Measurements from ENCODE around the gene LRRC10.

The LRRC10 gene

DNA sequence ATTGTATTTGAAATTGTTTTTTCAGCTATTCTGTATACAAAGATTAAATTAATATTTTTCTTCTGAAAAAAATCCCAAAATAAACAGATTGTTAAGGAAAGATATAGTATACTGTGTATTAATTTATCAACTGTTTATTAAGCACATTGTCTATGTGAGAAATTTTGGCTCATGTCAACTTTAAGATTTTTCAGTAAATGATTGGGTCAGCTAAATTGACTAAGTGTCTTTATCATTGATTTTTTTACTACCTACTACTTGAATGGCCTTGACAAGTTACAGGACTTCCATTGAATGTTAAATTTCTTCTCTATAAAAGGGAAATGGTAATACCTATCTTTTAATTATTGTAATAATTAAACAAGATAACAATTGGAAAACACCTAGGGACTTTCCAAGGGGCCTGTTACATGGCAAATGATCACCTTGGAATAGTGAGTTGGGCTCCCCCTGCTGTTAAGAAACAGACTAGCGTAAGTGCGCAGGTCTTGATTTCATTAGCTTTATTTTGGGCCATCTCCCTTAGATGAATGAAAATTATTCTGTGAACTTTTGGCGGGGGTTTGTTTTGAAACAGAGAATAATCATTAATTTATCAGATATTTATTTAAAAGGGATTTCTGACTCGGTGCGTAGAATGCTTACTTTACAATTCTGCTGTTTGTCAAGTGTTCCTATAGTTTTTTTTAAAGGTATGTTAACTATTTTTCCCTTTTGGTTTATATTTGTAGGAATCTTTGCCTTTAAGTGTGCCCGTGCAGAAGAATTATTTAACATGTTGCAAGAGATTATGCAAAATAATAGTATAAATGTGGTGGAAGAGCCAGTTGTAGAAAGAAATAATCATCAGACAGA, 39.9 kb downstream of the LRRC10 start:
- DNase-seq (ENCODE audit: low spot score) = peak; percentile 70

GRCh38 chr12:69570000-69570516, 40.6 kb downstream of the LRRC10 start:
- DNase-seq (ENCODE audit: low spot score) = no peak

DNA sequence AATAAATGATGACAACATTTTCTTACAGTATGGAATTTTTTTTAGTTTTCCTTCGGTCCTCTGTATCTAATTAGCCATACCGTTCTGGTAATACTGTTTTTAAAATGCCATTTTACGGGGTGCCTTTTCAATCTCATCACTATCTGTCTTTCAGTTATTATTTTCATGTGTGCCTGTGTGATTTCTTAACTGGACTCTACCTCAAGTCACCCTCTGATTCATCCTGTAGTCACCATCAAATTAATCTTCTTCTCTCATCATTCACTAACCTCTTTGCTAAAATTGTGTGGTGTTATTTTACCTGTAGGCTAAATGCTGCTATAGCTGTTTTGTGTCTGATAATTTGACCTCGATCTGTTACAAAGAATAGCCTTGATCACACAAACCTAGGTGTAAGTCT, 41.5 kb downstream of the LRRC10 start:
- DNase-seq (ENCODE audit: low spot score) = no peak

GRCh38 chr12:69566603-69567002, 44.1 kb downstream of the LRRC10 start:
- DNase-seq (ENCODE audit: low spot score) = no peak

GRCh38 chr12:69563166-69563762, 47.4 kb downstream of the LRRC10 start:
- DNase-seq (ENCODE audit: low spot score) = no peak

Small RNA genes within 50 kb of the gene (small RNA-seq; reads per million reads assigned to genes)
- 0.10 to 2.4 reads per million in 2 experiments for gene MIR3913-1
